AML-193 (cell line): ENCODE data around the gene TPK1.

Experiments
- DNase-seq, 2 experiments: peaks; one replicate each; lab custom pipeline; 2025; lab: John Stamatoyannopoulos, UW

Gene TPK1

DNA sequence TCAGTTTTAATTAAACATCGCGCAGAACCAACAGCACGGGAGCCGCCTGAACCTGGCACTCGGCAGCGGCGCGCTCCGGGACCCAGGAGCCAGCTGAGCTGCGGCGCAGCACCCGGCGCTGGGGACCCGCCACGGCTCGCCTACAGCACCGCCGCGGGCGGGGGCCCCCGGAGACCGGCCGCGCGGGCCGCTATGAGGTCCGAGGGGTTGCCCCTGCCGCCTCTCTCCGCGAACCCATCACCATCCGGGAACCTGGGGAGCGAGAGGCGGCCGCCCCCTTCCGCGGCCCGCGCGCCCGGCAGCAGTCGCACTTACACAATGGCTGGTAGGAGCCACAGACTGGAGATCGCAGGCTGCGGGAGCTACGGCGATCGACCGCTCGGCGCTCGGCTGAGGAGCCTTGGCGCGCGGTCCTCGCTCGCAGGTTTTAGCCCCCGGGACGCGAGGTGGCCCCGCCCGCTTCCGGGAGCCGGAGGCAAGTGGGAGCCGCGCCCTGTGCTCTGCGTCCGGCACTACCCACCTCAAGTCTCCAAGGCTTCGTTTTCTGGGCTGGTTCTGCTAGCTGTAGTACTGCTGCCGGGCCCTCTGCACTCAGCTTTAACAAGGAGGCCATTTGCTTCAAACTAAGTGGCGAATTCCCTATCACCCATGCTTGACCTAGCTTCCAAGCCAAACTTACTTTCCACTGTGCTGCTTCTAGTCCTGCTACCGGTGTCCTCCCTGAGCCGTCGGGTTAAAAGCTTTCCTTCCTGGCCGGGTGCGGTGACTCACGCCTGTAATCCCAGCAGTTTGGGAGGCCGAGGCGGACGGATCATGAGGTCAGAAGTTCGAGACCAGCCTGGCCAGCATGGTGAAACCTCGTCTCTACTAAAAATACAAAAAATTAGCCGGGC, at the start of gene TPK1:
TPK1 (minus strand) TSS at position 402 of the 893 bp plus-strand sequence. CDS start 451 bp downstream, outside the sequence.
- peak; percentile 86 to 90 for DNase-seq

DNA sequence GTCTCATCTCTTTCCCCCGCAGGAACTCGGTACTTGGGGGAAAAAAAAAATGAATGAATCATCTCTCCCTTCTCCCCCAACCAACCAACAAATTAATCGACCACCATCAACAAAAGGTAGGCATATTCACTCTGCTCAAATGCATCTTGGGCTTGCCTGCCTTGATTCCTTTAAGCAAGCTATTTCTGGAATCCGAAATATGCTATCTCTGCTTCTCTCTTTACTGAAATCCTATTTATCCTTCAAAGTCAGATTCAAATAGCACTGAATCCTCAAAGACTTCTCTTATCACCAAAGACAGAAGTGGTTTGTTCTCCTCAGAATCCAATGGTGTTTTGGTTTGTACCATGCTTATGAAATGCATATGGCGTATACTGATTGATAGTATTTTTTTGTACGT, 49.6 kb upstream of the TPK1 start:
- DNase-seq: no peak

DNA sequence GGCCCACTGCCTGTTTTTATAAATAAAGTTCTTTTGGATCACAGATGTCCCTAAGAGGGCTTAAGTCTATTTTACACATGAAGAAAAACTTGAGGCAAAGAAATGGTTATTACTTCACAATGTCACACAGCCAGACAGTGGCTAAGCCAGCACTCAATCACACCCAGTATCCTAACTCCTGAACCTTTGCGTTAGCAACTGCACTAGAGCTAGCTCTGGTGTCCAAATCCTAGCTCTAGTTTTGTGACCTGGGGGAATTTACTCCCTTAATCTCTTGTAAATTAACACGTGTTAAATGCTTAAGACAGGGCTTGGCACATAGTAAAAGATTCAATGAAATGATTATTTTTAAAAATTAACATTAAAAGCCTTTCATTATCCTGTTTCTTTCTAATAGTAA, 49.0 kb upstream of the TPK1 start:
- DNase-seq: no peak

DNA sequence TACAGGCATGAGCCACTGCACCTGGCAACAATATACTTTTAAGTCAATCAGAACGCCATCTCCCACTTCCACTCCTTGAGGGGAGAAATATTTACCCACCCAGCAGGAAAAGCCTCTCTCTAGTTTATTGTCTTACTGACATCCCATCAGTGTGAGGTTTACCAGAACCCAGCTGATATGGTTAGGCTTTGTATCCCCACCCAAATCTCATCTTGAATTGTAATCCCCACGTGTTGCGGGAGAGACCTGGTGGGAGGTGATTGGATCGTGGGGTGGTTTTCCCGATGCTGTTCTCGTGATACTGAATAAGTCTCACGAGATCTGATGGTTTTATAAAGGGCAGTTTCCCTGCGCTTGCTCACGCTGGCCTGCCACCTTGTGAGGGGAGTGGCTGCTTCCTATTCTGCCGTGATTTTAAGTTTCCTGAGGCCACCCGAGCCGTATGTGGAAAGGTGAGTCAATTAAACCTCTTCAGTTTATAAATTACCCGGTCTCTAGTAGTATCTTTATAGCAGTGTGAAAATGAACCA, 37.5 kb upstream of the TPK1 start:
- no peak for DNase-seq

DNA sequence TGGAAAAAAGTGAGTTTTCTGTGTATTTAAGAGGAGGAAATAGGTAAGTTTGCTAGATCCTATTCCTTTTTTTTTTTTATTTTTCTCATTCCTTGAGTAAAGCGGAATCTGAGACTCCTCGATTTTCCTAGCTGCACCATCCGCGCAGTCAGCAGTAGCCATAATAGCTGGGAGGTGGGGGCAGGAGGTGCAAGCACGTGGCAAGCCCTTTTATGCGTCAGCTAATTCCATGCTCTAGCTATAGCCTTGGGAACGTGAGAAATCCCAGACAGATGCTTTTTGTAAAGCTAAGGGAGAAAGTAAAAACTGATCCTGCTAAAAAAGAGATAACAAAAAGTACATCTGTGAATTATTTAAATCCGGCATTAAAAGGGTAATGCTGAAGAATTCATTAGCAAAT, 33.2 kb upstream of the TPK1 start:
- no peak for DNase-seq

DNA sequence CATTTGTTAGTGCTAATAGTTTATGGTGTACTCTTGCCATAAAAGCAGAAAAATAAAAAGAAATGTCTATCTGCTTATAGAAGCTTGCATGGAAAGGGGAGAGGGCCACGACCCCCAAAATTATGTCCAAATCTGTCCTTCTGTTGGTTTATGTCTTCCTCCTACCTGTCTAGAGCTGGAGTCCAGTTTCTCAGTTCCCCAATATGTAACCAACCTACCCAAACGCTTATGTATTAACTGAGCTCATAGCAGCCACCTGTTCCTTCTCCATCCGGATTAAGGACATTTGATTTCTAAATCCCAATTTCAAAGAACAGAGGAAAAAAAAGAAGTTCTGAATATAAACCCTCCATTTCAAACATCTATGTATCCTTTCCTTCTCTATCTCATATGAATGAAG, 30.3 kb upstream of the TPK1 start:
- no peak for DNase-seq

DNA sequence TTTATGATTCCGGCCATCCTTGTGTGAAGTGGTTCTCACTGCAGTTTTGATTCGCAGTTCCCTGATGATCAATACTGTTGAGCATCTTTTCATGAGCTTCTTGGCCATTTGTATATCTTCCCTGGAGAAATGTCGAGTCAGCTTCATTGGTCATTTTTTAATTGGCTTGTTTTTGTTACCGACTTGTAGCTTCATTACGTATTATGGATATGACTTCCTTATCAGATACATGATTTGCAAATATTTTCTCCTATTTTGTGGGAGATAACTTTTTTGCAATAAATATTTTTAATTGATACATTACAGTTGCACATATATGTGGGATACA, 27.4 kb upstream of the TPK1 start:
- no peak for DNase-seq

DNA sequence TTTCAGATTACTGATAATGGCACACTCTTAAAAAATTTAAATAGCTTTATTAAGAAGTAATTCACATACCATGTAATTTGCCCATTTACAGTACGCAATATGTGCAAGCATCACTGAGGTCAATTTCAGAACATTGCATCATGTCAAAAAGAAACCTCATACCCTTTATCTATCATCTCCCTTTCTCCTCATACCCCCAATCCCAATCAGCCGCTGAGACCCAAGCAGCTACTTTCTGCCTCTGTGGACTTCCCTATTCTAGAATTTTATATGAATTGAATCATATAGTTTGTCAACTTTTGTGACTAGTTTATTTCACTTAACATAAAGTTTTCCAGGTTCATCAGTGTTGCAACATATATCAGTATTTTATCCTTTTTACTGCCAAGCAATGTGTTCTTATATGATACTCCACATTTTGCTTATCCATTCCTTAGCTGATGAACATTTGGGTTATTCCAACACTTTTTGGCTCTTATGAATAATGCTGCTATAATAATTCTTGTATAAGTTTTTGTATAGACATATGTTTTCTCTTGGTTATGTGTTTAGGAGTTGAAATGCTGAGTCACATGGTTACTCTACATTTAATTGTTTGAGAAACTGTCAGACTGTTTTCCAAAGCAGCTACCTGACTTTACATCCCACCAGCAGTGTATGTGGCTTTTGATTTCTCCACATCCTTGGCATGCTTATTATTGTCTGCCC, 26.9 kb upstream of the TPK1 start:
- no peak for DNase-seq

DNA sequence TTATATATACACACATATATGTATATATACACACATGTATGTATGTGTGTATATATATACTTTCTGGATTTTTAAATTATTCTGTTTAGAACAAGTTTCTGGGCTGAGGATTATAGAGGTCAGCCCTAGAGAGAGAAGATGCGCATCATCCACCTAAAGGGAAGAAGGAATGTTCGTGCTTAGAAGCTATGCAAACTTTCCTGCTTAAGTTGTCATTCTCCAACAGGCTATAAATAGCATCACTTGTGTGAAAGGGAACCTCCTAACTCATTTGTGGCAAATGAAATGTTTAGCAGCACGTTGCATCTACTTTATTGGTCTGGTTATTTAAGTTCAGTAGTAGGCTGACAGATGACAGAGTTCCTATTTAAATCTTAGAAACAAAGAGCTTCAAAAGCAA, 23.9 kb upstream of the TPK1 start:
- no peak for DNase-seq

DNA sequence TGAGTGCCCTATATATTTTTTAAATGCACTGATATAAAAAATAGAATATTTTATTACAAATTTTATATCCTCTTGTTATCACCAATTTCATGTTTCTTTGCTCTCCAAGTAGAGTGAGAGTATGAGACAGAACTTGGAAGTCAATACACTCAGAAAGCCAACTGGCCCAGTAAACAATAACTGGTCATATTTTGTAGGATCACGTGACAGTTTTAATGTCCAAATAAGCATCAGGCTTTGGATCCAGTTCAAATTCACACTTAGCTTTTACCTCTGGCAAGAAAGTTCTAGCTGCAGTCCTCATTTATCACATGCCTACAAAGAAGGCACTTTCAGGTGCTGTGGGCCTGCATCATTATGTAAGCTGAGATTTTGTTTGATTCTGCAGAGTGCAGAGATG, 21.6 kb upstream of the TPK1 start:
- no peak for DNase-seq

DNA sequence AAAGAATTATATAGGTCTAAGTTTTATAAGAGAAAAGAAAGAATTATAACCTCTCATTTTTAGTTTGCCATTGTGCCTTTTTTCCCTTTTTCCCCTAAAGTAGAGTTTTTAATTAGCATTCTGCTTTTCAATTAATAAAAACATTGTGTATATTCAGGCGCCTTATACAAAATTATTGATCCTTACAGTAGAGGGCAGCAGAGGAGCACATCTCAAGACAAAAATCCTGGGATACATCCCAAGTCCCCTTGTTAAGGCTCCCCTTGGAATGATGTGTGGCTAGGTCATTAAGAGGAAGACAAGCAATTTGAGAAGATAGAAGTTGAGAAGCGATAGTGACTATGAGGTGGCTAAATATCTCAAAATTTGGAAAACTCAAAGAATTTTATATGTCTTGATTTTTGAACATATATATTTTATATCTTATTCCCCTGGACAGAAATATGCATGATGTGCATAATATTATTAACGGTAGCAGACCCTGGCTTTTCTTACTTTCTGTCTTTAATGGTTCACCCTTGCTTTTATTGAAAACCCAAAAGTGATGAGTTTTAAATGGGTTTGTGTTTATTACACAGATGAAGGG, 19.1 kb upstream of the TPK1 start:
- peak; percentile 18 to 23 for DNase-seq

DNA sequence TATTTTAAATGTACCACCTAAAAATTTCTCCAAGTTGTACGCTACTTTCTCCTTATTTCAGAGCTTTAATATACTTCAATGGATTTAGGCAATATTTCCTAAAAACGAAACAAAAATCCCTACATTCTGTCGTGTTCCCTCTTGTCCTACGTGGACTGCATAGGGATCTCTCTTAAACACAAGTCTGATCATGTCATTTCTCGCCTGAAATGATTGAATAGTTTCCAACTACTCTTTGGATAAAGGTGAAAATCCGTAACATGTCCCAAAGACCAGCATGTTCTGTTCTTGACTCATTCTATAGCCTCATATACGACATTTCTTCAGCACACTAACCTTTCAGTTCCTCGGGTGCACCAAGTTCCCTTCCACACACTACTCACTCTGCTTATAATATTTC, 17.7 kb upstream of the TPK1 start:
- DNase-seq: no peak

DNA sequence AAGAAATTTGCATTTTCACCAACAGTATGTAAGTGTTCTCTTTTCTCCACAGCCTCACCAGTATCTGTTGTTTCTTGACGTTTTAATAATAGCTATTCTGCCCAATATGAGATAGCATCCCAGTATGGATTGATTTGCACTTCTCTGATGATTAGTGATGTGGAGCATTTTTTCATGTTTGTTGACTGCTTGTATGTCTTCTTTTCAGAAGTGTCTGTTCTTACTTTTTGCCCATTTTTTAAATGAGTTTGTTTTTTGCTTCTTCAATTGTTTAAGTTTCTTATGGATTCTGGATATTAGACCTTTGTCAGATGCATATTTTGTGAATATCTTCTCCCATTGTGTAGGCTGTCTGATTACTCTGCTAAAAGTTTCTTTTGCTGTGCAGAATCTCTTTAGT, 12.2 kb upstream of the TPK1 start:
- DNase-seq: no peak

DNA sequence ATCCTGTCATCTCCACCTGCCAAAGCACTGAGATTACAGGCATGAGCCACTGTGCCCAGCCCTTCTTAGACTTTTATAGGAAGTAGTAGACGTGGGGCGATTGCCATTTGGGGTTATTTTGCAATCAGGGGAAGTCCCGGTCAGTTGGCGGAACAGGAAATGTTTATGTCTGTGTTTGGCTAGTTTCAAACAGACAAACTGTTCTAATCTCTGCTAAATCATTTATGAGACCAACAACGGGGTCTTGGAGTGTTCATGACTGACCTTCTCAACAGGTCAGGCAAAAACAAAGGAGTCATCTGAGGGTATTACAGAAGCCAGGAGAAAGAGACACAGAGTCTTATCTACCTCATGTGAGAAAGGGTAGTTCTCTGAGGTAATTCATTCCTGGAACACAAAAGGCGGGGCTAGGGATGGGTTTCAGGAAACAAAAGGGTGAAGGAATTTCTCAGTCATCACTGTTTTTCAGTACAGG, 6.6 kb upstream of the TPK1 start:
- peak; percentile 83 to 90 for DNase-seq

DNA sequence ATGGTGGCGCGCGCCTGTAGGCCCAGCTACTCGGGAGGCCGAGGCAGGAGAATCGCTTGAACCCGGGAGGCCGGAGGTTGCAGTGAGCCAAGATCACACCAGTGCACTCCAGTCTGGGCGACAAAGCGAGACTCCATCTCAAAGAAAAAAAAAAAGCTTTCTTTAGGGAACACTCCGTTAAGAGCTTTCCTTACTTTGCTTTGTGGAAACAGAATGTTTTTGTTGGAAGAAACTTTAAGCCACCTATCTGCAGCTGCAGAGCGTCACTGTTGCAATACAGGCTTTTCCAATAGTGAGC, 641 bp upstream of the TPK1 start:
- DNase-seq: no peak

DNA sequence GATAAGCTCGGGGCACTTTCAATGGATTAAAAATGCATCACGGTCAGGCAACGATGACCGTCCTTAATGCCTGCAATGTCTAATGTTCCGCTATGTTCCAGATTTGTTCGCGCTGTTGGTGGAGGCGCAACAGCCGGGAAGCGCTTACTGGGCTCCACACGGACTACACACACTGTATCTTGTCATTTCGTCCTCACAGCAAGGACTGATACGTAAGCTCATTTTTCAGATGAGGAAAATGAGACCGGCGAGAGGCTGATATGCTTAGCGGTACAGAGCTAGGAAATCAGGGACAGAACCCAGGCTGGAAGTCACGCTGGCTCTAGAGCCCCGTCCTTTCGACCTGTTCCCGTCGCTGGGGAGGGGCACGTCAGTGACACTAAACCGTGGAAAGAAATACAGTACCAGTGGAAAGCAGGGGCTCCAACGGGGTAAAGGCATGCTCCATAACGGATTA, 670 bp downstream of the TPK1 start:
- peak; percentile 28 to 38 for DNase-seq

DNA sequence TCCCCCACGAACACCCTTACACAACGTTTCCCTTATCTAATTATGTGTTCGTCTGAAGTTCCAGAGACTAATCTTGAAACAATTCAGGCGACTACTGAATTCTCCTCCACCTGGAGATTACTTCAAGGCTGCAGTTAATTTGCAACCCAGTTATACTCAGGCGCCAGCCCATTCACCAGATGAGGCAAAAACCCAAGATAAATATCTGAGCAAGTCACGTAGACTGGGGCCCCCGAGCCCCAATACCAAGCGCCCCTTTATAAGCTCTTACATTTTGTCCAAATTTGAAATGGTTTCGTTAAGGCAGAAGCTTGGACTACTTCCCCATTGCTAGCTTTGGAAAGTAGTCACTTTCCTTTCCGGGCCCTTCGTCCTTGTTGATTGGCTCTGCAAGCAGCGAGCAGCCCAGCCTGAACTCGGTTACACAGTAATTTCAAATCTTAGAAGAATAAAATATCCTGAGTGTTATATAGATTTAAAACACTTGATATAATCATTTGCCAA, 1.2 kb downstream of the TPK1 start:
- DNase-seq: peak; percentile 62 to 64

DNA sequence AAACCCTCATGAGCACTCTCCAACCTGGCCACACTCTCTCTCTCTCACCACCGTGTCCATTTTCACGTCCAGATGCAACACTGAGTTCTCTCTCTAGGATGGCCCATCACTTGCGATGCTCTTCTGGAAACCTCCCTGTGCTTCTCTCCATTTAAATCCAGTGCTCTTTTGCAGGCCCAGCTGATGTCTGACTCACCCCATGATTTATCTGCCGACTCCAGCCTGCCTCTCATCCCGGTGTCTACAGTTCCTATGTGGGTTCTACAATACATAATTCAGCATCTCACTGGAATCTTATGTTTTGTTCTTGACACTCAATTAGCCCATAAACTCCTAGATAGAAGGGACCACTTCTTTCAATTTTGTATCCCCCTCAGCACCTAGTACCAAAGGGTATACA, 5.0 kb downstream of the TPK1 start:
- no peak for DNase-seq

DNA sequence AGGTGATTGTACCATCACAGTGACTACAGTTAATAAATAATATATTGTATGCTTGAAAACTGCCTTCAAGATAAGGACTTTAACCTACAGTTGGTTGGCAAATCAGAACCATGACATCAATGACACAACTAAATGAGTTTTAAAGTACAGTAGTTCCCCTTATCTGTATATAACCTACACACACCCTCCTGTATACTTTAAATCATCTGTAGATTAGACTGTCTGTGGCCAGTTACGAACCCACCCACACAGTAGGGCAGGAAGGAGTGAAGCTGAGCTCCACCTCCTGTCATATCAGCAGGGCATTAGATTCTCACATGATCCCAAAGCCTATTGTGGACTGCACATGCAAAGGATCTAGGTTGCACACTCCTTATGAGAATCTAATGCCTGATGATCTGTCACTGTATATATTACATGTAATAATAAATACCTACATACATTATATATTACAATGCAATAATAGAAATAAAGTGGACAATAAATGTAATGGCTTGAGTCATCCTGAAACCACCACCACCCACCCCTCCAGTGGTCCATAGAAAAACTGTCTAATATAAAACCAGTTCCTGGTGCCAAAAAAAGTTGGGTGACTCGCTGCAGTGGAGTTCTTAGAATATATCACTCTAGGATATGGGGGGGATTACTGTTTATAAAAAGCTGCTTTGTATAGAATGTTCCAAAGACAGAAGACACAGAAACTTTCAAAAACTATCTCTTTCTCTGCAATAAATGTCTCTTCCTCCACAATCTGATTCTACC, 5.6 kb downstream of the TPK1 start:
- DNase-seq: no peak

DNA sequence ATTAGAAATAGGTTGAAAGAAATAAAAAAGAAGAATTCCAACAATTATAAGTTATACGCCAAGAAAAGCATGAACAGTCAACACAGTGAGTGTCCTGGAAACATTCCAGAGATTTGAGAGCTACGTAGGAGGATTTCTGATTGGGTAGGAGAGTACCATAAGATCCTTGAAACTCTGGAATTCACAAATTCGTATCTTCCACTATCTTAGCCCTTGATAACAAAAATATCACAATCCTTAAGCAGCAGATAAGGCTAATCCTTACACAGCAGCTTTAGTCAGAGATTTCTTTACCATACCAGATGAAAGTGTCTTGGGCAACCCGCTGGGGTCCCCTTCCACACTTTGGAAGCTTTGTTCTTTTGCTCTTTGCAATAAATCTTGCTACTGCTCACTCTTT, 8.2 kb downstream of the TPK1 start:
- no peak for DNase-seq

DNA sequence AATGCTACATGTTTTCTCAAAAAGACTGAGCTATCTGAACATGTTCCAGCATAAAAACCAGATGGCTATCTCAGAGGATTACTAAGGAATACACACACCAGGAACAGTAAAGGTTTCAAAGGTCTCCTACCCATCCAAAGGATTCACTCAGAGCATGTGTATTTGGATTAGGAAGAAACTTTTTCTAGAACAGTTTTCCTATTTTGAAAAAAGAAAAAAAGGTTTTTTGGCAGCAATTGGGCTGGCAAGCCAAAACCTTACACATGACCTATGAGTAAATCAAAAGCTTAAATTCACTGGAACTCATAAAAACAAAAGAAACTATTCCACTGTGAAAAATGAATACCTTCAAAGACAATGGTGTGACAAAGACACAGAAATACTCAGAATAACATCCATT, 9.6 kb downstream of the TPK1 start:
- no peak for DNase-seq

DNA sequence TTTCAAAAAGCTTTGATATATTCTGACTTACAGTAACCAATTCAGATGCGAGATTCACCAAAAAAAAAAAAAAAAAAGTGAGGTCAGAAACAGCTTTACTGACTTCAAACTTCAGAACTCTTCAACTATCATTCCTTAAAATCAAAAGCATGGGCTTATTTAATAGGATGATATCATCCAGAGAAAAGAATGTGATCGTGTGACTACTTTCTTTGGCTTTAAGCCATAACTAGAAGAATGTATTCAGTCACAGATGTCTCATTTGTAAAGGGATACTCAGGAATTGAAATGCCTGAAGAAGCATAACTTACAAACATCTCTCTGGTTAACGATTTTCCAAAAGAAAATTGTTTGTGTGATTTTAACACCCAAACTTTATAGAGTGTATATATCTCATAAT, 11.5 kb downstream of the TPK1 start:
- no peak for DNase-seq
